Colon (tissue), 2 donors: ENCODE data around the gene RPS6KA3.
"Not testable (repeated sequence)": the region's sequence is repeated elsewhere in the genome, so short reads cannot be mapped to it uniquely, and the experiment has no call there.

Experiments used
- FAIRE-seq: peaks from 2 replicates; lab custom pipeline; 2012; peaks lifted over from hg19 to GRCh38; lab: Jason Lieb, UNC
- donor health status: control.
- donor health status: control.

The RPS6KA3 gene

DNA sequence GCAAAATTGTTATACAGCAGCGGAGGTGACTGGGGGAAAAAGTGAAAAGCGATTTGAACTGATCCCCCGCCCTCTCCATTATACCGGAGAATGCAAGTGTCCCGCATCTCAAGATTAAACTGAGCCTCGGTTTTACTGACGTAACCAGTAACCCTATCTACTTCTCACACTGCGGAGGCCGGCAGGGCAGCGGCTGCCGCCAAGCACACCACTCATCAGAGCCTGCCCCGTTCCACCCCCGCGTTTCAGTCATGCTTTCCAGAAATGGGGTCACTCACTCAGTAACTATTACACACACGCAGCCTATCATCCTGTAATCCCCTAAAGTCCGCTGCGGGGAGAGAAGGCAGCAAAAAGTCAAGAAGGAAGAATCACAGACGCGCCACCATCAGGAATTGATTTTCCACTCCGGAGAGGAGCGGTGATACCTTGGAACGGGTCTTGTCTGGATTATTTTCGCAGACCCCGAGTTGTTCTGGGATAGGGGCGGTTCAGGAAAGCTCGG, 1.4 kb downstream of the RPS6KA3 start:
- no peak for FAIRE-seq

DNA sequence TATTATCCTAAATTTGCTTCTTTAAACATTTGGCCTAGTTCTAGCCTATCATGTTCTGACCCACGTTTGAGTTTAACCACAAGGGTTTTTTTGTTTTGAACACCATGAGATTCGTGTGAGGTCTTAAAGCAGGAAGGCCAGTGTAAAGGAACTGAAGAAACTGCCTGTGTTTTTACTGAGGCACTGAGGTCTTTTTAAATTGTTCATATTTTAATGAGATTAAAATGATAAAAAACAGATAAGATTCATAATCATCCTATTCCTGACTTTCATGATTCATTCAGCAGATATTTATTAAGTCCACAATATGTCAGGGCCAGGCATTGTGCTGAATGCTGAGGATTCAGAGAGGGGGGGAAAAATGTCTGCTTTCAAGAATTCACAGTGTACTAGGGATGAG, 3.2 kb downstream of the RPS6KA3 start:
- FAIRE-seq = no peak

DNA sequence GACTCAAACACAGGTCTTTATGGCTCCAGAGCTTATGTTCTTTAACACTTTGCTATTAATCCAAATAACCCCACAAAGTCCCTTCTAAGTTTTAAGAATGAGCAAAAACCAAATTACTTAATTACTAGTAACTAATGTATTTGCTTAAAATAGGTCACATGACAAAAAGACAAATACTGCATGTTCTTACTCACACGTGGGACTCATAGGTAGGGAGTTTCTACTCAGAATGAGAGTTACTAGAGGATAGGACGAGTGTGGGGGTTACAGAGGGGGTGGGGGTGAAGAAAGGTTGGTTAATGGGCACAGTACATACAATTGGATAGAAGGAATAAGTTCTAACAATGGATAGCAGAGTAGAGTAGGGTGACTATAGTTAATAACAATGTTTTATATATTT, 5.8 kb downstream of the RPS6KA3 start:
- no peak for FAIRE-seq

DNA sequence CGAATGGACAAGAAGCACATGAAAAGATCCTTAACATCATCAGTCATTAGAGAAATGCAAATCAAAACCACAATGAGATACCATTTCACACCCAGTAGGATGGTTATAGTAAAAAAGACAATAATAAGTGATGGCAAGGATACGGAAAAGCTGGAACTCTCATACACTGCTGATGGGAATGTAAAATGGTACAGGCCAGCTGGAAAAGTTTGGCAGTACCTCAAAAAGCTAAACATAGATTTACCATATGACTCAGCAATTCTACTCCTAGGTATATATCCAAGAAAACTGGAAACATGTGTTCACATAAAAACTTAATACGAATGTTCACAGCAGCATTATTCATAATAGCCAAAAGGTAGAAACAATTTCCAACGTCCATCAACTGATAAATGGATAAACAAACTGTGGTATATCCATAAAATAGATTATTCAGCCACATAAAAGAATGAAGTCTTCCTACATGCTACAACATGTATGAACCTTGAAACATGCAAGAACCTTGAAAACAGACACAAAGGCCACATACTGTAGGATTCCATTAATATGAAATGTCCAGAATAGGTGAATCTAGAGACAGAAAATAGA, 11.9 kb downstream of the RPS6KA3 start:
- FAIRE-seq = no peak

DNA sequence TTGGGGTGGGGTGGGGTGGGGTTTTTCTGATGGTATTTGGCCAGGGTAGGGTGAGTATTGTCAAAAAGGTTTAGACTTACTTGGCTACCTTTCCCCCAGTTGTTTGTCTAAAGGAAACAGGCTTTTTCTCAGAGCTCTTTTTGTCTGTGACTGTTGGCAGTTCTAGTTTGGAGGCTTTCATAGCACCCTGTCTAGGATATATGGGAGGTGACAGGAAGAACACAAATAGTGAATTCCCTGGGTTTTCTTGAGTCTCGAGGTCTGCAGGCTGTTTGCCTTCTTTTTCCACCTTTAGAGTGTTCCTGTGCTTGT, 13.5 kb downstream of the RPS6KA3 start:
- no peak for FAIRE-seq

DNA sequence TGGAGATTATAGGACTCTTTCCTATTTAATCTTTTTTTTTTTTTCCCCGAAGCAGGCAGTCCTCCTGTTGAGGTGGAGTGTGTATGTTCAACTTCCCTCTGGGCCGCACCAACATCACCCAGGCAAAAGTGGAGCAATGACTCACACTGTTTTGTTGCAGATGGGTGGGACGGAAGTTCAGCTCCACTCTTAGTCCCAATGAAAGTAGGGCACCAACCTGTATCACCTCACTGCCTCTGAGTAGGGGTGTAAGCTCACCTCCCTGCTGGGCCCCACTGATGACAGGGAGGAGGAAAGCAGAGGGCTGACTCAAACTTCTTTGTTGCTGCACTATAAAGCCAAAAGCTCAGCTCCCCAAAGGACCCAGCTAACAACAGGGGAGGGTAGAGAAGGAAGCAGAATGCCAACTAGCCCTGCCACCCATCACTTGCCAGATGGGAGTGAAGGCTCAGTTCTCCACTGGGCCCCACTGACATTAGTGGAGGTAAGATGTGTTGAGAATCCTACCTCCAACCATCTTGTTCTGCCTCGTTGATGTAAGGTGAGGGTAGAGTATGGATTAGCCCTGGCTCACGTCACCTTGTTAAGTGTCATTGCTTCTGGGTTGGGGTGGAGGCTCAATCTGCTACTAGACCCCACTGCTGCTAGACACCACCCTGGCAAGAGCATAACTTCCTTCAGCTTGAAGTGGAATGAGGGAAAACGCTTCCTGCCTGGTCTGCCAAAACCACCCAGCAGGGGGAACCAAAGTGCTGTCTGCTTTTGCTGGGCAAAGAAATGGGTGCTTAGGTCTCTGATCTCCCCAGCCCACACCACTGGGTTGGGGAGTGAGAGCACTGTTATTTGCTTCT, 14.1 kb downstream of the RPS6KA3 start:
- no peak for FAIRE-seq

DNA sequence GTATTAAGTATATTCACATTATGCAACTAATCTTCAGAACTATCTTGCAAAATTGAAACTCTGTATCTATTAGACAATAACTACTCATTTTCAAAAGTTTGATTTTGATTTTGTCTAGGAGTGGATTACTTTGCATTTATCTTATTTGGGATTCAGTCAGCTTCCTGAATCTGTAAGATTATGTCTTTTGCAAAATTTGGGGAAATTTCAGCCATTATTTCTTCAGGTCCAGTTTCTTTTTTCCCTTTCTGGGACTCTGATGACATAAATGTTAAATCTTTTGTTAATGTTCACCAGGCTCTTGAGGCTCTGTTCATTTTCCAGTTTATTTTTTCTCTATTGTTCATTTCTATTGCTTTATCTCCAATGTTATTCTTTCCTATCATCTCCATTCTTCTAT, 15.0 kb downstream of the RPS6KA3 start:
- FAIRE-seq = no peak

DNA sequence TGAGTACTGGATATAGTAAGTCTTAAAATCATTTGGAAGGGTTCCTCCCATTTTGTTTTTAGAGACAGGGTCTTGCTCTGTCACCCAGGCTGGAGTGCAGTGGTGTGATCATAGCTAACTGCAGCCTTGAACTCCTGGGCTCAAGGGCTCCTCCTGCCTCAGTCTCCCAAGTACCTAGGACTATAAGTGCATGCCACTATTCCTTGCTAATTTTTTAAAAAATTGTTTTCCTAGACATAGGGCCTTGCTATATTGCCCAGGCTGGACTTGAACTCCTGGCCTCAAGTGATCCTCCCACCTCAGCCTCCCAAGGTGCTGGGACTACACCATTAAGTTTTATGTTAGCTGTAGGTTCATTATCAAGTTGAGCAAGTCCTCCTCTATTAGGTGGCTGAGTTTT, 16.6 kb downstream of the RPS6KA3 start:
- FAIRE-seq = not testable (repeated sequence)

DNA sequence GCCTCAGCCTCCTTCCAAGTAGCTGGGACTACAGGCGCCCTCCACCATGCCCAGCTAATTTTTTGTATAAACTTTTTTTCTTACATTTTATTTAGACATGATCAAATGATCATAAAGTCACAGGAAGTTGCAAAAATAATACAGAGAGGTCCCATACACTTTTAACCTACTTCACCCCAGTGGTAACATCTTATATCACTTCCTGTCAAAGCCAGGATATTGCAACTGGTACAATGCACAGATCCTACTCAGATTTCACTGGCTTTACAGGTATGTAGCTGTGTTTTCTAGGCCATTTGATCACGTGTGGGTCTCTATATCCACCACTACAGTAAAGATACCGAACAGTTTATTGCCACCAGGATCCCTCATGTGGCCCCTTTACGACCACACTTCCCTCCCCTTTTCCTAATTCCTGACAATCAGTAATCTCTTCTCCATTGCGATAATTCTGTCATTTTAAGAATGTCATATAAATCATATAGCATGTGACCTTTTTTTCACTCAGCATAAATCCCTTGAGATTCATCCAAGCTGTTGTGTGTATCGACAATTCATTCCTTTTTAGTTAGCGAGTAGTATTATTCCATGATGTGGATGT, 18.0 kb downstream of the RPS6KA3 start:
- no peak for FAIRE-seq

DNA sequence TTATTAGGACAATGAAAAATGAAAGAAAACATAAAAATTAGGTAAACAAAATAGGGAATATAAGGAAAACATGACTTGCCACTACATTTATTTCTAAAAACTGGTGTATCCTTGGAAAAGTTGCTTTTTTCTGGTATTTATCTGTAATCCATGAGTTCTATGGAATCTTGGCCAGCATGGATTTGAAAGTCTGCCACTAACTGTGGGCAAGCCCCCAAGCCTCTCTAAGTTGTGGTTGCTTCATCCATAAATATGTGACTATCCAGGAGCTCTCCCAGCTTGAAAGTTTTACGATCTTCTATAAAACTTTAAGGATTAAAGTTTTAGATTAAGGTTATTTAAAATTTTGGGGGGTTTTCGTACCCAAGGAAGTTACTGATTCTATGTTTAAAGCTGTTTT, 21.8 kb downstream of the RPS6KA3 start:
- FAIRE-seq = peak; percentile 78

DNA sequence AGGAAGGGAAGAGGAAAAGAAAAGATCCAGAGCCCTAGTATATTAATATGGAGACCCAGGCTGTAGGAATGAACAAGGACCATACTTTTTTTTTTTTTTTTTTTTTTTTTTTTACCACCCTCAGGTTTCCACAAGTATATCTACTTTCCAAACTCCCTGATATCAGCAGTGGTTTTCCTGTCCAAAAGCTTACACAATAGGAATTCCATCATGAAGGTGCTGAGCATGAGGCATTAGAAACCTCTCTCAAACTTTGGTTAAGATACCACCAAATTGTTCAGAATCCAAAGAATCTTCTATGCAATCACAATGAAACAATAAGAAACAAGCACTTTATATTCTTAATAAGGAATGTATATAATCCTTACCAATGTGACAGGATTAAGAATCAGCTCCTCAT, 26.5 kb downstream of the RPS6KA3 start:
- FAIRE-seq = no peak

DNA sequence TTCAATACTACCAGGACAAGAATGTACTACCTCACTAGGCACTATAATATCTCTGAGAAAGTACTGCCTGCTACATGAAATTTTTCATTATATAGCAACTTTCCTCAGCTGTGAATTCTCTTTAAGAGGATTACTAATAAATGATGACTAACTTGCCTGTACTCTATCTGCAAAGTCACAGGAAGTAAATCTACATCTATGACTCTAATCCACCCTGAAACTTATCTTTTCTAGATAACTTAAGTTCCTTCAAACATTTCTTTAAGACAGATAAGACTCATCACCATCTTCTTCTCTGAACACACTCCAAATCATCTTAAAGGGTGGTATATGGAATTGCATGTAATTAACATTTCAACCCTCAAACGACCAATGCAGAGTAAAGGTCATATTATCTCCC, 28.8 kb downstream of the RPS6KA3 start:
- FAIRE-seq = no peak

DNA sequence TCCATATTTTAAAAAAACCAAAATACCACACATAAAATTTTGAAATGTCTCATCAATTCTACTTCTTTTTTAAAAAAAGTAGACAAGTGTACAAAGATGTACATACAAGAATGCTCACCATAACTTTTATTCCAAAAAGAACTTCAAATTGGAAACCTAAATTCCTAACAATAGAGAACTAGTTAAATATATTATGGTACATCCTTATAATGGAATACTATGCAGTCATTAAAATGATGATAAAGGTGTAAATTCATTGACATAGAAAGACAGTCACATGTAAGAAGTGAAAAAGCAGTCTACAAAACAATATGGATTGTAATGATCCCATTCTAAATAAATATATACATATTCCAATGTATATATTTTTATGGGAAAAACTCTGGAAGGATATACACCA, 31.0 kb downstream of the RPS6KA3 start:
- FAIRE-seq = peak; percentile 43

DNA sequence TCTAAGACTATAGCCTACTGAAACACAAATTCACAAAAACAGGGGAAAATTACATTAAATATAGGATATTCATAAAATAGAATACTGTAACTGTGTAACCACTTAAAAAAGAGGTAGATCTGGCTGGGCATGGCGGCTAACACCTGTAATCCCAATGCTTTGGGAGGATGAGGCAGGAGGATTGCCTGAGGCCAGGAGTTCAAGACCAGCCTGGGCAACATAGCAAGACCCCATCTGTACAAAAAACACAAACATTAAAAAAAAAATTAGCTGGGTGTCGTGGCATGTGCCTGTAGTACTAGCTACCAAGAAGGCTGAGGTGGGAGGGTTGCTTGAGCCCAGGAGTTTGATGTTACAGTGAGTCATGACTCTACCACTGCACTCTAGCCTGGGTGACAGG, 33.4 kb downstream of the RPS6KA3 start:
- FAIRE-seq = no peak

DNA sequence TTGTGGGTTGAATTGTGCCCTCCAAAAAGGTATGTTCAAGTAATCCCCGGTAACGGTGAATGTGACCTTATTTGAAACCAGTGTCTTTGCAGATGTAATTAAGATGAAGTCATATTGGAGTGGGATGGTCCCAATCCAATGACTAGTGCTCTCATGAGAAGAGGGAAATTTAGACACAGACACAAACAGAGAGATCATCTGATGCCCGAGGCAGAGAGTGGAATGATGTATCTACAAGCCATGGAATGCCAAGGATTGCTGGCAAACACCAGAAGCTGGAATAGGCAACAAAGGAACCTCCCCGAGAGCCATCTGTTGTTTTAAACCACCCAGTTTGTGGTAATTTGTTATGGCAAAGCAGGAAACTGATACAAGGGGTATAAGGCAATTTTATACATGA, 35.1 kb downstream of the RPS6KA3 start:
- FAIRE-seq = no peak

DNA sequence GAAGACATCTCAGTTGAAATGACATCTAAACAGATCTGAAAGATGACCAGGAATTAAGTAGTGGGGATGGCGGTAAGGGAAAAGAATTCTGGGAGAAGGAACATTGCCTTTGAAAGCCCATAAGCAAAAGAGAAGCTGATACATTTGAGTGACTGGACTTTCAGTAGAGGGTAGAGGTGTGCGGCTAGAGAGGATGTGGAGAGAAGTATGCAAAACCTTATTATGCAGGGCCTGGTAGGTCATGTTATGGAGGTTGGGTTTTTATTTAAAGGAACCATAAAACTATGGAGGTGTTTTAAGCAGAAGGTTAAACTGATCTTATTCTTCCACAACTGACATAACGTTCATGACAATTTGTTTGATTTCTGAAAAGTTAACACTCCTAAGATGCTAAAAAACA, 36.3 kb downstream of the RPS6KA3 start:
- no peak for FAIRE-seq

DNA sequence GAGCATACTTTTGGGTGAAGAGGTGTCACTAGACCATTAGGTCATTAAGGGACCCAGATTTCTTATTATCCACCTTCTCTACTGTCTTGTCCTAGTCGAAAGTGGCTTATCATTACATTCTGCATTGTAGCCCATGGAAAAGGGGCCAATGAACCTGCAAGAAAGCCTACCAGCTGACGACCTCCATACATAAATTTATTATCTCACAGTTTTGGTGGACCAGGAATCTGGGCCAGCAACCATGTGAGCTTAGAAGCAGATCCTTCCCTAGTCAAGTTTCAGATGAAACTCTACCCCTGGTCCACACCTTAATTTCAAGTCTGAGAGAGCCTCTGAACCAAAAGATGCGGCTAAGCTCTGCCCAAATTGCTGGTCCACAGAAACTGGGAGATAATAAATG, 37.6 kb downstream of the RPS6KA3 start:
- FAIRE-seq = no peak

DNA sequence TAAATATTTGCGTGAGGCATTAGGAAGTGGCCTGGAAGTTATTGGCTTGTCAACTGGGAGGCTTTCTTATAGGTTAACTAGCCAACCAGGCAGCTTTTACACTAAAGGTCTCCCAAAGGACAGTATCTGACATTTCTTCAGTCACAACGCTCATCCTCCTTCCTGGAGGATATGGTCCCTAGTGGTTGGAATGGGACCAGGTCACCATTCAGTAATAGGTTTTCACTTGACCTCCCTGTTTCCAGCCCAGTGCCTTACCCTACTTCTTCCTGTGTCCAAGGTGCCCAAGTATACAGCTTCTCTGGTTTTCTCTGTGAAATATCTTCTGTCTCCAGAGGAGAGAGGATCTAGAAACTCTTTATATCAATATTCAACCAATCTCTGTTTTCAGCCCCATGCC, 38.5 kb downstream of the RPS6KA3 start:
- FAIRE-seq = no peak

DNA sequence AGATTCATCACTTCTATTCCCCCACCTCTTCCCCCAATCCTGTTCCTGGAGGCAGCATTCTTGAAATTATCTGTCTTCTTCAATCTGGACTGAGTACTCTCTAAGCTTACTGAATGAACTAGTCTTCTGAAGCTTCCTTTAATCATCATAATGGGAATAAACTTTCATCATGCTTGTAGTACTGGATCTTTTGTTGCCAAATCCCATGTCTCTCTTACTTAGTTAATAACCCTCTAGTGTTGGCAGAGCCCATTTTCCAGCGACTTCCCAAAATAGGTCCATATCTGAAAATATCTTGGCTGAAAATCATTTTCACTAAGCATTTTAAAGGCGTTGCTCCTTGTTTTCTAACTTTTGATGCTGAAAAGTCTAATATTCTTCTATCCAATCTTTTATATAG, 39.6 kb downstream of the RPS6KA3 start:
- FAIRE-seq = no peak

DNA sequence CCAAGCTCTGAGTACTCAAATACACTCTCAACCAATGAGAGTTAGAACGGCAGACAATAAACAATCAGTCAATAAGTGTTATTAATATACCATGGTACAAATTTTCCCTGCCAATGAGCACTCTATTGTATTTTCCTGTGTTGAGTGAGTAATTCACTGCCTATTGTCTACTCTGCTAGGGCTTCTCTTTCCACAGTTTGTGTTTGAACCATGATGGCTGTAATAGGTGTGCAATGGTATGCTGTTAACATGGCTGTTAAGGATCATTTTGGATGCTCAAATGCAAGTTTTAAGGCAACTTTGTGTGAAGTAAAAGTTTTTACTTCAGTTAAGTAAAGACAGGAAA, 41.2 kb downstream of the RPS6KA3 start:
- FAIRE-seq = no peak

DNA sequence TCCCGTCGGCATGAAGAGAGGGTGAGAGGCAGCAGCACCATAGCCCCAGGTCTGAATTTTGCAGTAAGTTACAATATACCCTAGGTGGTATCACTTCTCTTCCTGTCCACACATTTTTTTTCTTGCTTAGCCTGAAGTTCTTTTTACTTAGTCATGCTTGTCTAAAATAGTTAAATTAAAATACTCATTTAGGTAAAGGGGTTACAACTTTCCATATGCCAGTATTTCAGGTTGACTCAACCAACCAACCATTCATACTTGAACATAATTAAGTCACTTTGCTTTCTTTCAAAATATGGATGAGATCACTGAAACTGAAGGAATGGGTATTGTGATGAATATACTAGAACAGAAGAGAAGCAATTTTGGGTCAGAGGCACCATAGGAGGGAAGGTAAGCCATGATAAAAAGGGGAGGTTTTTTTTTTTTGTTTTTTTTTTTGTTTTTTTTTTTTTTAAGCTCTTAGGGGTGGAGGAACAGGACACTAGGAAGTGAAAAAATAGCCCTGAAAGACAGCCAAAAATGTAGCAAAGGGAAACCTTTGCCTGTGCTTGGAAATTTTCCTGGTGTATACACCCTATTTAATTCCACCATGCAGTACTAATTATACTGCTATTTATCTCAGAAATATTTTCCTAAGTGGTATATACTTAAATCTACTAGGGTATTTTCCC, 41.8 kb downstream of the RPS6KA3 start:
- no peak for FAIRE-seq

DNA sequence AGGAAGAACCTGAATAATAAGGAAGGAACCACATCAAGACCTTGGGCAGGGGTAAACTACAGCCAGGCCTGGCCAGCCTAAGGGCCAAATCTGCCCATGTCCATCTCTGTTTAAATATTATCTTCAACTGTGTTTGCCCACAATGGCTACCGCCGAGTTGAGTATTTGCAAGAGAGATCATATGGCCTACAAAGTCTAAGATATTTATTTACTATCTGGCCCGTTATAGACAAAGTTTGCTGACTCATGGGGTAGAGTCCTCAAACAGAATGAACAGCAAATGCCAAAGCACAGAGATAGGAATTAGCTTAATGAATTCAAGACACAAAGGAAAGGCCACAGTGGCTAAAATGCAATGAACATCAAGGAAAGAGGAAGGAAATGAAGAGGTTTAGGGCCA, 44.8 kb downstream of the RPS6KA3 start:
- no peak for FAIRE-seq

DNA sequence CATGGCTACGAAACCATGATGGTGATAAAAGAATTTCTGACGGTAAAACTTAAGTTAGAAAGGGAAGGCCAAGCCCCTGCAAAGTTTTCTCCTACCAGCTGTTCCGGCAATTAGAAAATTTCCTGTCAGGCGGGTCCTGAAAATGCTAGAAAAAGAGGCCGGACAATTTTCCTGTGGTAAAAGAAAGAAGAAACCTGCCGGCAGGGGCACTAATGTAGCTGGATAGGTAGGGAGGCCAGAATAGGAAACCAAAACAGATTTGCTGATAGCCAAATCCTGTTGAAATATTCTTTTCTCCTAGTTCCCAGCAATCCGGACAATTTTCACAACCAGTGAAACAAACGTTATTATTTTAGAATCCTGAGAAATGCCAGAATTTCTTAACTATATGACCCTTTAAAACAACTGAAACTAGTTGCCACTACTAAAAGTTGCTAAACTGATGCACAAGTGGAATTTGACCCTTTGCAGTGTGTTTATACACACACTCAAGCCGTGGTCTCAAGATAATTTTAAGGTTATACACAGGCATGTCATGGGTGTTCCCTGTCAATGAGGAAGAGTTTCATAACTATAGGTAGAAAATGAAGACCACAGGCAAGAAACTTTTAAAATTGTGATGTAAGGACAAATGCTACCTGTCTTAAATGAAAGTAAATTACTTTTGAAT, 47.7 kb downstream of the RPS6KA3 start:
- no peak for FAIRE-seq
